HepG2 (cell line): ENCODE data around the gene MAPK11. TPM values are rescaled to one million over a fixed set of nuclear protein-coding genes. Genes with fewer than 3 reads are reported as not detected.

ENCODE experiments used
- ATF7-NPFF ChIP-seq: sonication (generic); formaldehyde crosslinking; IDR thresholded peaks from 2 replicates; pipeline ENCODE4 v1.8.1; 2023; ENCODE audit warnings: mild to moderate bottlenecking, low read depth, missing genetic modification reagents, moderate library complexity
- CEBPG ChIP-seq: IDR thresholded peaks from 2 replicates; pipeline ENCODE4 v1.6.1; 2016
- FOXP1 ChIP-seq, 2 experiments: fragments of 450-650 bp in 1 of 2; IDR thresholded peaks; 2 replicates each; pipeline ENCODE4 v1.6.1; 2017 to 2018; ENCODE audit warnings: antibody characterized with exemption in 1 of 2
- GATAD2A ChIP-seq: IDR thresholded peaks from 2 replicates; pipeline ENCODE4 v1.6.1; 2016
- HDAC6 ChIP-seq: fragments of 200-600 bp; sonication (generic); IDR thresholded peaks from 2 replicates; pipeline ENCODE4 v1.7.0; 2017; ENCODE audit warnings: mild to moderate bottlenecking, antibody characterized with exemption, low read length, low read depth
- HNF4G ChIP-seq, 2 experiments: sonication (generic) in 1 of 2; formaldehyde crosslinking in 1 of 2; IDR thresholded peaks; 2 replicates each; pipeline versions ENCODE4 v1.4.0 to v1.6.1; 2011 to 2020; ENCODE audit warnings: borderline replicate concordance in 2 of 2, low read depth in 2 of 2, mild to moderate bottlenecking in 2 of 2, low read length in 1 of 2, missing genetic modification reagents in 1 of 2, moderate library complexity in 1 of 2
- KDM4B ChIP-seq: sonication (generic); formaldehyde crosslinking; IDR thresholded peaks from 2 replicates; pipeline ENCODE4 v1.4.0; 2020; ENCODE audit warnings: missing genetic modification reagents
- MAF1 ChIP-seq: sonication (generic); formaldehyde crosslinking; IDR thresholded peaks from 2 replicates; pipeline ENCODE4 v1.5.0; 2020; ENCODE audit warnings: missing genetic modification reagents, borderline replicate concordance
- MAX ChIP-seq: IDR thresholded peaks from 2 replicates; pipeline ENCODE4 v1.6.1; 2012; ENCODE audit warnings: inconsistent platforms
- MBNL3 ChIP-seq: fragments of 250-450 bp; sonication (Bioruptor Pico); conservative IDR thresholded peaks from 2 replicates; pipeline ENCODE4 v1.8.0; 2022; ENCODE audit warnings: mild to moderate bottlenecking, inconsistent platforms
- NPAS2 ChIP-seq: sonication (generic); formaldehyde crosslinking; IDR thresholded peaks from 2 replicates; pipeline ENCODE4 v1.8.0; 2022; ENCODE audit warnings: mild to moderate bottlenecking, missing genetic modification reagents, borderline replicate concordance
- PHB2 ChIP-seq: fragments of 450-650 bp; IDR thresholded peaks from 2 replicates; pipeline ENCODE4 v1.6.1; 2018; ENCODE audit not compliant: partially characterized antibody
- SIN3A ChIP-seq: IDR thresholded peaks from 2 replicates; pipeline ENCODE4 v1.6.1; 2011; ENCODE audit warnings: low read depth, mild to moderate bottlenecking, control low read depth, low read length, borderline replicate concordance
- SMYD3 ChIP-seq: sonication (generic); formaldehyde crosslinking; IDR thresholded peaks from 2 replicates; pipeline ENCODE4 v1.8.1; 2023; ENCODE audit warnings: mild to moderate bottlenecking, missing genetic modification reagents
- STAT5B ChIP-seq: sonication (generic); formaldehyde crosslinking; IDR thresholded peaks from 2 replicates; pipeline ENCODE4 v1.4.0; 2020; ENCODE audit warnings: missing genetic modification reagents
- TBX3 ChIP-seq: fragments of 450-650 bp; IDR thresholded peaks from 2 replicates; pipeline ENCODE4 v1.6.1; 2017; ENCODE audit warnings: antibody characterized with exemption, mild to moderate bottlenecking, inconsistent platforms, borderline replicate concordance
- XBP1 ChIP-seq: sonication (generic); formaldehyde crosslinking; IDR thresholded peaks from 2 replicates; pipeline ENCODE4 v1.5.0; 2020; ENCODE audit warnings: missing genetic modification reagents
- YY1 ChIP-seq: IDR thresholded peaks from 2 replicates; pipeline ENCODE4 v1.6.1; 2011; ENCODE audit warnings: low read length, low read depth, moderate library complexity, mild to moderate bottlenecking; ENCODE audit not compliant: insufficient read depth, insufficient replicate concordance
- ZMYM4 ChIP-seq: sonication (generic); formaldehyde crosslinking; IDR thresholded peaks from 2 replicates; pipeline ENCODE4 v1.8.1; 2023; ENCODE audit warnings: mild to moderate bottlenecking, missing genetic modification reagents
- ZNF24 ChIP-seq: fragments of 450-650 bp; IDR thresholded peaks from 2 replicates; pipeline ENCODE4 v1.6.1; 2017; ENCODE audit warnings: antibody characterized with exemption, mild to moderate bottlenecking
- ZNF337 ChIP-seq: sonication (generic); formaldehyde crosslinking; IDR thresholded peaks from 2 replicates; pipeline ENCODE4 v1.5.1; 2020; ENCODE audit warnings: missing genetic modification reagents, low read depth, mild to moderate bottlenecking, borderline replicate concordance
- ZNF44 ChIP-seq: sonication (generic); formaldehyde crosslinking; IDR thresholded peaks from 2 replicates; pipeline ENCODE4 v1.5.1; 2020; ENCODE audit warnings: mild to moderate bottlenecking, missing genetic modification reagents
- ZNF451 ChIP-seq: sonication (generic); formaldehyde crosslinking; IDR thresholded peaks from 2 replicates; pipeline ENCODE4 v1.5.0; 2020; ENCODE audit warnings: mild to moderate bottlenecking, missing genetic modification reagents
- ZNF484 ChIP-seq: sonication (generic); formaldehyde crosslinking; IDR thresholded peaks from 2 replicates; pipeline ENCODE4 v1.5.1; 2020; ENCODE audit warnings: mild to moderate bottlenecking, low read depth, missing genetic modification reagents, borderline replicate concordance
- ZNF563 ChIP-seq: sonication (generic); formaldehyde crosslinking; IDR thresholded peaks from 2 replicates; pipeline ENCODE4 v1.8.0; 2022; ENCODE audit warnings: mild to moderate bottlenecking, moderate library complexity, missing genetic modification reagents
- ZNF574 ChIP-seq: sonication (generic); formaldehyde crosslinking; IDR thresholded peaks from 2 replicates; pipeline ENCODE4 v1.4.0; 2020; ENCODE audit warnings: missing genetic modification reagents
- ZNF580 ChIP-seq: IDR thresholded peaks from 2 replicates; pipeline ENCODE4 v1.6.1; 2016; ENCODE audit warnings: low read depth, borderline replicate concordance
- ZNF607 ChIP-seq: sonication (generic); formaldehyde crosslinking; IDR thresholded peaks from 2 replicates; pipeline ENCODE4 v1.5.1; 2020; ENCODE audit warnings: missing genetic modification reagents, mild to moderate bottlenecking, borderline replicate concordance
- polyA plus RNA-seq, 8 experiments: library from polyadenylated mRNA; depleted of rRNA in 3 of 8; stranded (reverse) in 7 of 8; unstranded in 1 of 8; fragments of >200 nt; fragmentation: Illumina TruSeq in 4 of 8; extraction: Trizol in 4 of 8; gene quantifications; 2 replicates each; pipeline versions ENCODE4 v1.2.1 to v1.2.3, GENCODE V29; 2011 to 2016; ENCODE audit warnings: low read depth in 4 of 8, missing spikeins in 1 of 8, mixed read lengths in 1 of 8; ENCODE audit not compliant: insufficient read depth in 1 of 8
- total RNA-seq, 5 experiments: library from RNA; depleted of rRNA; stranded (reverse); fragments of >200 nt; fragmentation: Illumina TruSeq; extraction: Trizol; gene quantifications; 2 replicates each; pipeline ENCODE4 v1.2.3, GENCODE V29; 2016; ENCODE audit warnings: low read depth in 1 of 5

MAPK11 gene
- total and polyA plus RNA-seq, 2 of the 13 experiments (the other 11 are each of a cell fraction or from before 2014, with no cell fraction given): 0.15 to 0.17 TPM

GRCh38 chr22:50293441-50294318, 23.5 kb upstream of the MAPK11 start (continued):
- TF ChIP-seq KDM4B (peak; percentile 81), XBP1 (CRISPR knock-in tag) (no peak), ZNF484 (CRISPR knock-in tag) (no peak), STAT5B (CRISPR knock-in tag) (no peak), MAF1 (CRISPR knock-in tag) (no peak), TBX3 (peak; percentile 69; the same call in 1 of the 2 replicates), ZNF451 (peak; percentile 78; the same call in 1 of the 2 replicates), YY1 (no peak), ZNF337 (CRISPR knock-in tag) (no peak; the same call in 1 of the 2 replicates), MAX (peak; percentile 70), ZNF44 (CRISPR knock-in tag) (peak; percentile 37; the same call in 1 of the 2 replicates), ZNF24 (no peak), SIN3A (peak; percentile 60; the same call in 1 of the 2 replicates), PHB2 (no peak), GATAD2A (CRISPR knock-in tag) (peak; percentile 82), MBNL3 (no peak), HNF4G (IDR thresholded peaks at IDR 0.05; ENCODE audit: borderline replicate concordance, low read depth, low read length) (peak; percentile 91), HNF4G (CRISPR knock-in tag; IDR thresholded peaks at IDR 0.05; ENCODE audit: borderline replicate concordance, low read depth) (peak; percentile 97), ZNF580 (no peak; the same call in 1 of the 2 replicates), NPAS2 (no peak), ZMYM4 (peak; percentile 31; the same call in 1 of the 2 replicates), ATF7-NPFF (peak; percentile 70; the same call in 1 of the 2 replicates), CEBPG (CRISPR knock-in tag) (peak; percentile 27; the same call in 1 of the 2 replicates), FOXP1 (IDR thresholded peaks at IDR 0.05) (no peak), FOXP1 (CRISPR knock-in tag; IDR thresholded peaks at IDR 0.05) (peak; percentile 60), ZNF563 (CRISPR knock-in tag) (peak; percentile 76; the same call in 1 of the 2 replicates), HDAC6 (no peak), ZNF607 (peak; percentile 80), SMYD3 (CRISPR knock-in tag) (peak; percentile 41; the same call in 1 of the 2 replicates), ZNF574 (peak; percentile 91)
